HG03039 (cell line): ENCODE results near the gene HORMAD2.

ENCODE experiments used
- ATAC-seq: cut with Tn5 transposase; IDR thresholded peaks from one replicate; pipeline ENCODE4 v1.9.1; 2021; ENCODE audit warnings: mild to moderate bottlenecking, moderate library complexity; ENCODE audit not compliant: unreplicated experiment

The HORMAD2 gene, protein sequence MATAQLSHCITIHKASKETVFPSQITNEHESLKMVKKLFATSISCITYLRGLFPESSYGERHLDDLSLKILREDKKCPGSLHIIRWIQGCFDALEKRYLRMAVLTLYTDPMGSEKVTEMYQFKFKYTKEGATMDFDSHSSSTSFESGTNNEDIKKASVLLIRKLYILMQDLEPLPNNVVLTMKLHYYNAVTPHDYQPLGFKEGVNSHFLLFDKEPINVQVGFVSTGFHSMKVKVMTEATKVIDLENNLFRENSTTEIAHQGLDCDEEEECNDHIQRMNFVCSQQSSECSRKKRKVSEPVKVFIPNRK

DNA sequence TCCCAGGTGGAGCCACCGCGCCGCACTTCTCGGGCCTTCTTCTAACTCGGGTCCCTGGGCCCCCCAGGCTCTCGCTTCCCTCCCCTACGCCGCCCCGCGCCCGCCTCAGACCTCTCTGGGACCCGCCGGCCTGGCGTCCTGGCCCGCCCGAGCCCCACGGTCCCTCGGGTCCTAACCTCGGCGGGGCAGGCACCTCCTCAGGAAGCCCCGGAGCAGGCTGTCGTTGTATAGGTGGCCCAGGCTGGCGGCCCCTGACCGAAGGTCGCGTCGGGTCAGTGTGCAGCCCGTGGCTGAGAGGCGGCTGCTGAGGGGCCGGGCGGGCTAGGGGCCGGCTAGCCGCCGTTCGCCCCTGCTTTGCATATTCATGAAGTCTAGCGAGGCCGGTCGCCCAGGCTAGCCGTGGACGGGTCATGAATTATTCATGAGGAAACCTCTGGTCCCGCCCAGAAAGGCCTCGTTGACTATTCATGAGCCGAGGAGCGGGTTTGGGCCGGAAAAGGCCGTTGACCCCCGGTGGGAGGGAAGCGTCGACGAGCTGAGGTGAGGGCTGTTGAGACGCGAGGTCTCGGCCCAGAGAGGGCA, at the start of gene HORMAD2:
HORMAD2 (plus strand) TSS at position 513 of the 582 bp plus-strand sequence. CDS start 13,489 bp downstream, outside the sequence.
- ATAC-seq: no peak

DNA sequence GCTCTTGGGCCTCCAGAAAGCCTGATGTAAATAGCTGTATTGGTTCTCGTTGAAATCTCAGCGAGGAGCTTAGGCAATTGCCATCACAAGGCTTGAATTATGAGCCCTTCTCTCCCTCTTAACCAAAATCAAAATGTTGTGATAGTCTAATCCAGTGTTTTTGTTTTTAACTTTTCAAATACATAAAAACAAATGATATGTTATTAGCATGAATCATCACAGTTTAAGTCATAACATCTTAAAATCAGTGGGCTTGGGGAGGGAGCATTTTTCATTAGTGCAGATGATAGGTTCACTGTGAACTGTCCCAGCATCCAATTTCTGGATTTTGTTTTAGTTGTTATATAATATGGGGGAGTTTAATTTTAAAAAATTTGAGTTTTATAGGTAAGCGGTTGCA, 48.9 kb upstream of the HORMAD2 start:
- ATAC-seq: no peak

DNA sequence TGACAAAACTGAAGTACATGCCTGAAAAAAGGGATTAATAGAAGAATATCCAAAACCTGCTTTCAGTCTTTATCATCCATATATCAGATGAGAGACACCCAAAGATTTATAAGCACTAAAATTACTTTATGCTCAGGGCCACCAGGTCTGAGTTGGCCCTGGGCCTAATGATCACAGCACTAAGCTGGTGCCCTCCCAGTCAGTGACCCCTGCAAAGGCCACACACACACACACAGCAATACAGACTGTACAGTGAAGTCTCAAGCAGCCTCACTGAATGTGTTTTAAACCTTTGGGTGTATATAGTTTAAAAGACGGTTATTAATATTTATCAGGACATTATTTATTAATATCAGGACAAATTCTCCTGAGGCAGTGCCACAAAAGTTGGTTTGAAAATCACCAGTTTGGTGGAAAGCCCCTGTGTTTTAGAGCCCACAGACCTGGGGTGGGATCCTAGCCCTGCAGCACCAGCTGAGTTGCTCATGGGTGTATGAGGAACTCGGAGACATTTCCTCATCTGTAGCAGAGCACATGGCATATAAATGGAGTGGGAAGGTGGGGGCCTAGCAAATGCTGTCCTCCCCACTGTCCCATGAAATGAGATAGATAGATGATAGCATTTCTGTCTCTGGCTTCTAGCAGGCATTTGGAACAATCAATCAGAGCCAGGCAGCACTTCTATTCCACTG, 48.4 kb upstream of the HORMAD2 start:
- no peak for ATAC-seq

DNA sequence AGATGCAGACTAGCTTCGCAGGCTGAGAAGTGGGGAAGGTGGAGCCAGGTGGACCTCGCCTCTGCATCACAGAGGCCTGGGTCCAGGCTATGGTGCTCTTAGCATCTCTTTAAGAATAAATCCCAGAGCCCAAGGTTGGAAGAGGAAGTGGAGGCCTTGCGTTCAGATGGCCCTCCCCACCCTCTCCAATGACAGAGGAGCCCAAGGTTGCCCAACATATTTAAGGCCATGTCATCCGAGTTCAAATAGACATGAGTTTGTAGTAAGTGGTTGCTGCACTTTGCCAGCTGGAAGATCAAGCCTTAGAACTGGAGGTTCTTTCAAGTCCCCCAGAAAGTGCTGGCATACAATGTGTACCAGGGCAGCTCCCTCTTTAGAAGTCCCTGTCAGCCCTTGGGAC, 47.1 kb upstream of the HORMAD2 start:
- ATAC-seq: no peak

DNA sequence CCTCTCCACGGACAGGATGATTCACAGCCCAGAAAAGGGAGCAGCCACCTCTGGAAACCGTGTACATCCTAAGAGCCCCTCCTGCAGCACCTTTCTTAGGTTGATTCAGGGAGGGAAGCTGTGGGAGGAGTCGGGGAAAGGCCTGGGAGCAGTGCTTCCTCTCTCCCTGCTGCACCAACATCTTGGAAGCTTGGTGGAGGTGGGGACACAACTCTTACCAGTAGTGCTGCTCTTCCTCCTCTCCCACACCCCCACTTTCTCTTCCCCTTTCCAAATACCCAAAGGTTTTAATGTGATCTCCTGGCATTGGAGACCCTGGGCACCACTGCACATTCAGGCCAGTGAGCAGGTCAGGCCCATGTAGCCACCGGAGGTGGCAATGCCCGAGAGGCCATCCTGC, 46.4 kb upstream of the HORMAD2 start:
- no peak for ATAC-seq

DNA sequence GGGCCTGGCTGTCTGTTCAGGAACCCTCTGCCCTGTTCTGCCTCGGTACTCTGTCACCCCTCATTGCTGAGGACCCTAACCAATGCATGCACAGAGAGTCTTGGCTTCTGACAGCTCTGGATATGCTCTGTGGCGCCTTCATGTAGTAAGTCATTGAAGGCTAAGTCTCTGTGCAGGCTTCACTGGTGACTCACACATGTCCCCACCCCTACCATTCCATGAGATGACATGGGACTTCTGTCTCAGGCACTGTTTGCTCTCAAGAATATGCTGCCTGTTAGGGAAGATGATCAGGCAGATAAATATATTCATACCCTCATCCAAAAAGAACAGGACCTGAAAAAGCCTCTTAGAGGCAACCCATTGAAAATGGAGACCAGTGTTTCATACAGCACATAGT, 43.6 kb upstream of the HORMAD2 start:
- no peak for ATAC-seq

DNA sequence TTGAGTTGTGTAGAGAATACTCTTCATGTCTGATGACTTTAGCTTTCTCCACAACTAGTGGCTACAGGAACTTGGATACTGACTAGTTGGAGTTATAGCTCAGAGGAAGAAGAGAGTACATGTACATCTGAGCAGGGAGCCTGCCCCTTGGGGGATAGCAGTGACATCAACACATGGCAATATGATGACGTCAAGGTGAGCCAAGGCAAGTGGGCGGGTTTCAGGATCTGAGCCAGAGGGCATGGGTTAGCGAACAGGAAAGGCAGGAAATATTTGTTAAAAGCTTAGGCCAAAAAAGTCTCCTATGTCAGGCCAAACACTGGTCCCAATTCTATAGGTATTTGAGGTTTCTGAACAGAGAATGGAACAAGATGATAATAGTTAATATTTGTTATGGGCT, 42.0 kb upstream of the HORMAD2 start:
- ATAC-seq: no peak

DNA sequence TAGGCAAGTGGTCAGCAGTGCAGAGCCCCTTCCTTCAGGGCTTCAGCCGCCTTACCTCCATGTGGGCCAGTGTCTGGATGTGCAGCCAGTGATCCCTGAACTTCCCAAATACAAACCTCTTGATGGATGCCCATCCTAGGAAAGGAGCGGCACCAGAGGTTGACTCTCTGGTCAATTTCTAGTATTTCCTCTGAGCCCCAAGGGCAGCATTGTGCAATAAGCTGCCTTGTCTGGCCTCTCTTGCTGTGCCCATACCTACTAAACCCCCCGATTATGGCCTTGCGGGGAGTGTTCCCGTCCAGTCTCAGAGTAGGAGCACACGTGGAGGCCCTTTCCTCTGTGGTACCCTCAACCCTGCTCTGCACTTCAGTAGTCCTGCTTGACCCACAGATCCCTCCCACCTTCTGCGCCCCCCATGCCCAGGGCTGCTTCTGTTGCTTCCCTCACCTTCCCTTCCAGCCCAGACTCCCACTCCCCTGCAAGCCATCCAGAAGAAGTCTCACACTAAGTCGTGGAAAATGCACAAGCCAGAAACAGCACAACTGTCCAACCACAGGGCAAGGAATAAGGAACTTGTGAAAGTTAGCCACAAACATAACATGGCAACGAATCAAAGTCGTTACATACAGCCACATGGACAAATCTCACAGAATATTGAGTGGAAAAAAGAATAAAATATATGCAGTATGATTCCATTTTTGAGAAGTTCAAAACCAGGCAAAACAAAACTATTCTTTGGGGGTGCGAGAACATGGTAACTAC, 39.6 kb upstream of the HORMAD2 start:
- no peak for ATAC-seq

DNA sequence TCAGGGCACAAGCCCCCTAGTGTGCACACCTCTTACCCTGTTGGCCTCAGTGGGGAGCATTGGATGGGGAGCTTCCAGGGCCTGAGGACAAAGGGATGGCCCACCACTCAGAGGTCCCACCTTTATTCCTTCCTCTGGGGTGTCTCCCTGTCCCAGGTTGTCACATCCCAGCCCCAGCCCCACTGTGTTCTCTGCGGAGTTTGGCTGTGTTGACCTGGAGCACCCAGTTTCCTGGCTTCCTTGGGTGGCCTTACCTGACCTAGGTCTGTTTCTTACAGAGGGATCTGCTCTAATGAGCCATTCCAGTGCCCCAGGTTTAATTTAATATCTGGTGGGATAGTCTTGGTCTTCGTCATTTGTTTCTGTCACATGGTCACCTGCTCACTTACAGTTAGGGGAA, 38.8 kb upstream of the HORMAD2 start:
- ATAC-seq: no peak

DNA sequence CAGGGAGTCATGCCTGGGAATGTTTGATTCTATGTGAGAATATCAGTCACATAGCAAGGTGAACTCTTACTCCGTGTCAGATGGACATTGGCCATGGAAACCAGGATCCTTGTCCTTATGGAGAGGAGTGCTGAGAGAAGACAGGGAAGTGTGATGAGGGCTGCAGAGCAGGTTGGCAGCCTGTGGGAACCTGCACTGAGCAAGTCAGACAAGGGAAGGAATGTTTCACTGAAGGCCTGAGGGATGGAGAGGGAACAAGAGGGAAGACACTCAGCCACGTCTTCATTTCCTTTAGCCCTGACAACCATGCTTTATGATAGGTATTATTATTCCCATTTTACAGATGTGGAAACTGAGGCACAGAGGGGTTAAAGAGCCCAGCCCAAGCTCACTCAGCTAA, 38.4 kb upstream of the HORMAD2 start:
- no peak for ATAC-seq

DNA sequence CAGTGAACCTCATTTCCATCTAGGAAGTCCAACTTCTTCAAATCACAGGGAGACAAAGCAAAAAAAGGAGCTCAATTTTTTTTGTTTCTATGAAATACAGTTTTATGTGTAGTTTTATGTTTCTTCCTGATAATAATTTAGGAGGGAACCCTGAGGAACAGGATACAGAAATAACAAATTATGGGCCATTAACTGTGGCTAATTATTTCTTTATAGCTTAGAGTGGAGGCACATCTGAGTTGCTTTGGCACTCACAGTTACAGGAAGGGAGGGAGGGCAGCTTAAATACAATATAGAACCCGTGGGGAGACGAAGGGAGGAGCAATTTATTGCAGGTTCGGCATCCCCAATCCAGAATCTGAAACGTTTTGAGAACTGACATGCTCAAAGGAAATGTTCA, 37.1 kb upstream of the HORMAD2 start:
- ATAC-seq: no peak

DNA sequence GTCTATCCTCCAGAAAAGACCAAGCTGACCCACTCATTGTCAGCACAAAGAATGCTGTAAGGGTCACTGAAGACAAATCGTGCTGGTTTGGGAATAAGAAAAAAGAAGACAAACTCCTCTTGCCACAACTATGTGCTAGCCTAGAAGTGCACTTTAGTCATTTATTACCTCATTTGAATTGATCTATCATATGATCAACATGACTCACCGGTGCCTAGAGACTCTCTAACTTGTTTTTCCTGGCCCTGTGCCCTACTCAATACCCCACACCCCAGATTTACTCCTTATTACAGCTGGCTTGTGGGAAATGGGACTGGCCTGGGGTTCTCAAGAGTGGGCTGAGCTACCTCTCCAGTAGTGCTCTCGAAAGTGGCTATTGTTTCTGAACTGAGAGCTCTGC, 35.9 kb upstream of the HORMAD2 start:
- no peak for ATAC-seq

DNA sequence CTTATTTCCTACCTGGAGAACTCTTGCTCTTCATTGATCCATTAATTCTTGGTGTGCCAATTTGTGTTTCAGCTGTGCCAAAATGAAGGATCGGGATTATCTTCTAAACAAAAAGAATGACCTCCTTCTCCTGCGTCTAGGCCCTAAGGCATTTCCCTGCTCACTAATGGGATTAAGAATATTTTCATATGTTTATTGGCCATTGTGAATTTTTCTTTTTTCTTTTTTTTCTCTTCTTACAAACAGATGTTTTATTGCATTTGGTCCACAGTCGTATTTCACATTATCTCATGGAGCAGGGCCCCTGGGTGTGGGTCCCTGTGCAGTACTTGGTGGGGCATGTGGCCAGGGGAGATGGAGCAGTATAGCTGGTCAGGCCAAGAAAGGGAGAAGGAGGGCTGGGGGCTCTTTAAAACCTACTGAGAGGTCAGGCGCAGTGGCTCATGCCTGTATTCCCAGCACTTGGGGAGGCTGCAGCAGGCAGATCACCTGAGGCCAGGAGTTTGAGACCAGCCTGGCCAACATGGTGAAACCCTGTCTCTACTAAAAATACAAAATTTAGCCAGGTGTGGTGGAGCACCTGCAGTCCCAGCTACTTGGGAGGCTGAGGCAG, 35.3 kb upstream of the HORMAD2 start:
- no peak for ATAC-seq

DNA sequence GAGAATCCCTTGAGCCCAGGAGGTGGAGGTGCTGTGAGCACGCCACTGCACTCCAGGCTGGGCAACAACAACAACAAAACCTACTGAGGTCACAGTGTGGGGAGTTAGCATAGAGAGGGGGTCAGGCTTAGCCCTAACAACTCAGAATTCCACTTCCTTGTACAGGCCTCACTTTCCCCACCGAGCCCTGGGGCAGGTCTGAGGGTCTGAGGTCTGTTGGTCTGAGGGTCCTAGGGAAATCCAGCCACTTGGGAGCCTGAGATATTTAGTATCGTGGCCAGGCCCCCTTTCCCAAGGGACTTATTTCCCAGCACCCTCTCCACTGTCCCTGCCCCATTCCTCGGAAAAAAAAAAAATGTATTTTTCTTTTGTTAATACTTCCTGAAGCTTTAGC, 34.8 kb upstream of the HORMAD2 start:
- no peak for ATAC-seq

DNA sequence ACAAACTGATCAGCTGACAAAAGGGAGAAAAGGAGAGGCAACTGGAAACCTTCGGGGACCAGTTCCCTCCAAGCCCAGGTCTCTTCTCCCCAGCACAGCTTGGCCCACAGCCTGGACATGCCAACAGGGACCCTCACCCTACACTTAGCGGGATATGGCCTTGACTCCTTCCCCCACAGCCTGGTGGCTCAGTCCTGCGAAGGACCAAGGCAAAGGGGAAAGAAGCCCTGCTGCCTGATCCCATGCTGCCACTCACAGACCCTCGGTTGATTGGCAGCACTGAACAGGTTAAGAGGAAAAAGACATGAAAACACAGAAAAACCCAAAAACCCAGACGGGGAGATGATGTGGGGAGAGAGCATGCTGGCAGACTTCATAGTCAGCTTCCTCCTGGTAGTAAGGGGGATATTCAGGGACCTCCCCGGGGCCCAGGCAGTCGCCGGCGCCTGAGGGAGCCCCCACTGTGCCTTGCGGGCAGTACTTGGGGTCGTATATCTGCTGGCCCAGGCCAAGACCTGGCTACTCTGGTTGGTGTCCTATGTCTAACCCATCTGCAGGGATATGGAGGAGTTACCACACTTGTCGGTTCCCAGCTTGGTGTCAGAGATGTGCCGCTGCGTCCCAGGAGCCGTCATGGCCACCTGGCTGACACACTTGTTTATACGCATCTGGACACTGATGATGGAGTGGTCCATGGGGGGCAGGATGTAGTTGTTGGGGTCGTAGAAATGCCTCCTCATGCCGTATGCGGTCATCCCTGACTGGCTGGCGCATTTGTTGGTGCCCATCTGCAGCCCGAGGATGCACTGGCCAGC, 34.2 kb upstream of the HORMAD2 start:
- no peak for ATAC-seq

DNA sequence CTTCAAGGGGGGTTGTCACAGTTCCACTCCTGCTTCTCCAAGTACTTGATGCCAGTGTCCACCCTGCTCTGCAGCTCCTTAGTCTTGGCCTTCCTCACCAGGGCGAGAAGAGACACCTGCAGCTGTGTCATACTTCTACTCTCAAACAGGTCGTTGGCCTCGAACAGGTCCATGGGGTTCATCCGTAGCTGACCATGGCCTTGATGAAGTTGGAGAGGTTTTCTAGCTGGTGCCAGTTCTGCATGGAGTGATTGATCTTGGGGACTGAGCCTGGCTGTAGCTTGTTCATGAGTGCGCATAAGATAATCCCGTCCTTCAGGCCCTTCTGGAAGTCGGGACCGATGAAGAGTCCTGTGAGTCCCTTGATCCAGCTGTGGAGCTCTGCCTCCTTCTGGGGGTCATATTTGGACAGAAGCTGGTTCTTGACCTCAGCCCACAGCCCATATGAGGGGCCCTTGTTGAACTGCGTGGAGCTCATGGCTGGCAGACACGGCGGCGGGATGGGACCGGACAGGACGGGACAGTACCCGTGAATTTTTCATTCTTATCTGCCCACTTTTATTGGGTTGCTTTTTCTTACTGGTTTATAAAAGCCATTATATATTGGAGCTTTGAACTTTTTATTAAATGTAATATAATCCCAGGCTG, 33.4 kb upstream of the HORMAD2 start:
- ATAC-seq: no peak

DNA sequence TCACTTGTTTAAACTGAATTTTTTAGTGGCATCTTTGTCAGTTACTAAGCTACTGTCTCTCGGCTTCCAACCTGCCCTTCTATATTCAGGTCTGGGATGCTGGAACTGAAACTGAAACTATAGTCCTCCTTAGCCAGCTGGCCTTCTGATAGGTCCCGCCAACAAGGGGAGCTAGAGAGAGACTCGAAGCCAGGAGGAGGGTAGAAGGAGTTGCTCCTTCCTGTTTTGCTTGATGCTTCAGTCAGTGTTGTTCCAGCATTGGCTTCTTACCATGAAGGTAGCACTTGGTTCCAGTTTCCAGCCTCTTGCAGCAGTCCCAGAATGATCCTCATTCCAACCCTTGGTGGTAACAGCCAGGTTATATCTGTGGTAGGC, 32.9 kb upstream of the HORMAD2 start:
- no peak for ATAC-seq

DNA sequence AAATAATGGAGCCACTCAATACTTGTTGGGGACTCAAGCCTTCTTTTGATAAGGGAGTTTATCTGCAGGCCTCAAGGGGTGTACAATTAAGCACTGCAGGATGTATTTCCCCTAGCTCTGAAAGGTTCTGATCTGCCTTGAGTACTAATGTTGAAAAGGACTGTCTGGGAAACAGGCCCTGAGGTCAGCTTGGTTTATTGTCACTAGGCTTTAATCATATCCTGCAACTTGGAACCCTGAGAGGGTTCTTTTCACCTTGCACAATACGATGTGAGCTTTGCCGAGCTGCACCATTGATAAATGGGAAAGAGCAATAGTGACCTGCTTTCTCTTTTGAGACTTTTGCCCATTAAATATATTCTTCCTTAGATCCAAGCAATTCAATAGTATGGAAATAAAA, 31.6 kb upstream of the HORMAD2 start:
- no peak for ATAC-seq

DNA sequence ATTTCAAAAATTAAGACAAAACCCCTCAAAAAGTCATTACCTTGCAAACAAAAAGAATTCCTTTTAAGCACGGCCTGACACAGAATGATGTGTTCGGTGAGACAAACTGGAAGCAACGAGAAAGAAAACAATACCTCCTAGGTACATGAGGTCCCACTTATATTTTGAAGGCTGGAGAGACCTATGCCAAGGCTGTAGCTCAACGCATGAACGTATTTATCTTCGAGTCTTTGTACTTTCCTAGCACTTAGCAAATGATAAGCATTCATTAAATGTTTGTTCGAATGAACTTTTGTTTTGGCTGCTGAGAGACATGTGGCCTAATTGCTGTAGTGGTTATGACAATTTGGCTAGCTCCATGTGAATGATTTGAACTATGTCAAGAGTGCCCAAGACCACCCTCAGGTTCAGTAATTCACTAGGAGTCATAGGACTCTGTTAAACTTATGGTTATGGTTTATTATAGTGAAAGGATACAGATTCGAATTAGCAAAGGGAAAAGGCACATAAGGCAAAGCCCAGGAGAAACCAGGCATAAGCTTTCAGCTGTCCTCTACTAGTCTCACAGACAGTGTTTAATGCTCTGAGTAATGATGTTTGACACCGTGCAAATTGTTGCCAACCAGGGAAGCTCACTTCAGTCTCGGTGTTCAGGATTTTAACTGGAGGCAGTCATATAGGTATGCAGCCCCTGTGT, 26.0 kb upstream of the HORMAD2 start:
- ATAC-seq: no peak

DNA sequence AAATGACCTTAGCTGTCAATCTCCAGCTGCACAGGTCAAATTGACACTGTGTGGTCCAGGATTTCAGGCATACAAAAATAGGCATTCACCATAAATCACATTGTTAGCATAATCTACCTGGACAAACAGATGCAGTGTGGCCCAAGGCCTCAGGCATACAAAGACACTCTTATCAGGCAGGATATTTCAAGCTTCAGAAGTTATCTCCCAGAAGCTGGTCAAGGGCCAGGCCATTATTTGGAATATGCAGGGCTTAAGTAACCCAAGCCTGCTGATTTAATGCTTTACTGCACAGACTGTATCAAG, 25.5 kb upstream of the HORMAD2 start:
- ATAC-seq: no peak
